Endodermal cell (in vitro differentiated cells): ENCODE data around the gene ATXN3. TPM values are rescaled to one million over a fixed set of nuclear protein-coding genes. Genes with fewer than 3 reads are reported as not detected.

Source experiments
- DNase-seq: peaks from one replicate; pipeline ENCODE4 v3.0.0-alpha.2; 2017
- H3K27ac ChIP-seq: 2 replicates; pipeline ENCODE4 v1.5.1; 2013; ENCODE audit warnings: mild to moderate bottlenecking, low read depth, low read length, moderate library complexity
- H3K27me3 ChIP-seq: 2 replicates; pipeline ENCODE4 v1.6.1; 2013; ENCODE audit warnings: mild to moderate bottlenecking, low read length, moderate library complexity; ENCODE audit not compliant: insufficient read depth, control insufficient read depth, poor library complexity, severe bottlenecking
- H3K36me3 ChIP-seq: 2 replicates; pipeline ENCODE4 v1.7.0; 2013; ENCODE audit warnings: mild to moderate bottlenecking, low read length, moderate library complexity; ENCODE audit not compliant: control insufficient read depth, insufficient read depth
- H3K4me1 ChIP-seq: one replicate; pipeline ENCODE4 v1.7.0; 2013; ENCODE audit warnings: low read length; ENCODE audit not compliant: control insufficient read depth, insufficient read depth
- H3K4me3 ChIP-seq: 2 replicates; pipeline ENCODE4 v1.5.1; 2013; ENCODE audit warnings: mild to moderate bottlenecking, low read length, moderate library complexity
- H3K9ac ChIP-seq: 2 replicates; pipeline ENCODE4 v1.6.1; 2013; ENCODE audit warnings: mild to moderate bottlenecking, low read length, moderate library complexity; ENCODE audit not compliant: poor library complexity, severe bottlenecking; ENCODE audit errors: extremely low read depth
- H3K9me3 ChIP-seq: 2 replicates; pipeline ENCODE4 v1.6.1; 2013; ENCODE audit warnings: mild to moderate bottlenecking, low read length, moderate library complexity; ENCODE audit not compliant: control insufficient read depth
- H3K27ac Mint-ChIP-seq: 2 replicates; pipeline ENCODE4 v1.8.0; 2020; ENCODE audit warnings: mixed read lengths
- H3K27me3 Mint-ChIP-seq: 2 replicates; pipeline ENCODE4 v1.8.0; 2021; ENCODE audit warnings: mild to moderate bottlenecking, mixed read lengths; ENCODE audit not compliant: insufficient read depth
- H3K36me3 Mint-ChIP-seq: 2 replicates; pipeline ENCODE4 v1.8.0; 2020; ENCODE audit warnings: low read depth, mixed read lengths
- H3K4me1 Mint-ChIP-seq: 2 replicates; pipeline ENCODE4 v1.8.0; 2020; ENCODE audit warnings: mixed read lengths
- H3K4me3 Mint-ChIP-seq: 2 replicates; pipeline ENCODE4 v1.8.0; 2020; ENCODE audit warnings: mild to moderate bottlenecking, moderate library complexity, mixed read lengths
- H3K9me3 Mint-ChIP-seq: 2 replicates; pipeline ENCODE4 v1.8.0; 2020; ENCODE audit warnings: mild to moderate bottlenecking, mixed read lengths
- WGBS, 2 experiments: methylation state at CpG; one replicate each; pipeline versions ENCODE4 v1.1.5 to v1.1.7; 2013; ENCODE audit warnings: missing lambda C conversion rate in 2 of 2, mixed read lengths in 1 of 2; ENCODE audit not compliant: insufficient coverage in 1 of 2, insufficient read length in 1 of 2; 5-methylcytosine and 5-hydroxymethylcytosine counted together
- total RNA-seq, 2 donors: library from RNA; stranded (reverse); fragmentation: NEBNext Ultra II Directional in 1 of 2; extraction: Animal tissue kit (Norgen Biotek cat#: 25700) in 1 of 2; gene quantifications; 2 replicates in 1 of 2; 3 replicates in 1 of 2; pipeline ENCODE4 v1.2.1, GENCODE V29; 2021
- TF ChIP-seq, protein P1 (sequence below): fragments of 200-600 bp; sonication (generic); conservative IDR thresholded peaks from 2 replicates; pipeline ENCODE4 v1.5.0; 2021; ENCODE audit warnings: antibody characterized with exemption, mild to moderate bottlenecking

Gene ATXN3
- total RNA-seq, 2 donors from 2014 or later, result 25.7 to 33.2 TPM

DNA sequence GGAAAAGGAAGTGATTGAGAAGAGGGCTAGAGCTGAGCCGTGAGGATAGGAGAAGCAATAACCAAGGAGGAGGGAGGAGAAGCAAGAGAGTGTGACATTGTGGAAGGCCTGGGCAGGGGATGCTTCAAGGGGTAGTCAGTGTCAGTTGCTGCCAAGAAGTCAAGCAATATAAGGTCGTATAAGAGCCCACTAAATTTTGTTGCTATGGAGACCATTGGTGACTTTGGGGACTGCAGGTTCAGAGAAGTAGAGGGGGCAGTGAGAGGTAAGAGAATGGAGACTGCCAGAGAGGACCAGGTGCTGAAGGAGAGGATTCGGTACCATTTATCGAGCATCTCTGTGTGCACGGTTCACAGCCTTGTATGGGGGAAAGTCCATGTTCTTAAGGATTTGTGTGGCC, 3.1 kb upstream of the ATXN3 start:
- Mint-ChIP-seq H3K27ac (no peak overlapping the region), H3K36me3 (no peaks in the 10 kb centered on the region), H3K27me3 (no peaks in the 10 kb centered on the region), H3K4me3 (no peak overlapping the region), H3K4me1 (peaks cover 5% of the 10 kb centered on the region), H3K9me3 (no peaks in the 10 kb centered on the region)
- TF ChIP-seq, protein P1, sequence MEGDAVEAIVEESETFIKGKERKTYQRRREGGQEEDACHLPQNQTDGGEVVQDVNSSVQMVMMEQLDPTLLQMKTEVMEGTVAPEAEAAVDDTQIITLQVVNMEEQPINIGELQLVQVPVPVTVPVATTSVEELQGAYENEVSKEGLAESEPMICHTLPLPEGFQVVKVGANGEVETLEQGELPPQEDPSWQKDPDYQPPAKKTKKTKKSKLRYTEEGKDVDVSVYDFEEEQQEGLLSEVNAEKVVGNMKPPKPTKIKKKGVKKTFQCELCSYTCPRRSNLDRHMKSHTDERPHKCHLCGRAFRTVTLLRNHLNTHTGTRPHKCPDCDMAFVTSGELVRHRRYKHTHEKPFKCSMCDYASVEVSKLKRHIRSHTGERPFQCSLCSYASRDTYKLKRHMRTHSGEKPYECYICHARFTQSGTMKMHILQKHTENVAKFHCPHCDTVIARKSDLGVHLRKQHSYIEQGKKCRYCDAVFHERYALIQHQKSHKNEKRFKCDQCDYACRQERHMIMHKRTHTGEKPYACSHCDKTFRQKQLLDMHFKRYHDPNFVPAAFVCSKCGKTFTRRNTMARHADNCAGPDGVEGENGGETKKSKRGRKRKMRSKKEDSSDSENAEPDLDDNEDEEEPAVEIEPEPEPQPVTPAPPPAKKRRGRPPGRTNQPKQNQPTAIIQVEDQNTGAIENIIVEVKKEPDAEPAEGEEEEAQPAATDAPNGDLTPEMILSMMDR, result no peak
- 92 to 94% methylated on average over 5 of the region's 5 CpGs for WGBS, 2 experiments
- no peak for DNase-seq
- no peaks in the 10 kb centered on the region for H3K4me1 ChIP-seq
- no peaks in the 10 kb centered on the region for H3K36me3 ChIP-seq
- H3K27me3 ChIP-seq, result no peaks in the 10 kb centered on the region
- H3K9me3 ChIP-seq, result no peaks in the 10 kb centered on the region
- H3K27ac ChIP-seq, result no peak overlapping the region
- no peak overlapping the region for H3K4me3 ChIP-seq
- no peak overlapping the region for H3K9ac ChIP-seq

DNA sequence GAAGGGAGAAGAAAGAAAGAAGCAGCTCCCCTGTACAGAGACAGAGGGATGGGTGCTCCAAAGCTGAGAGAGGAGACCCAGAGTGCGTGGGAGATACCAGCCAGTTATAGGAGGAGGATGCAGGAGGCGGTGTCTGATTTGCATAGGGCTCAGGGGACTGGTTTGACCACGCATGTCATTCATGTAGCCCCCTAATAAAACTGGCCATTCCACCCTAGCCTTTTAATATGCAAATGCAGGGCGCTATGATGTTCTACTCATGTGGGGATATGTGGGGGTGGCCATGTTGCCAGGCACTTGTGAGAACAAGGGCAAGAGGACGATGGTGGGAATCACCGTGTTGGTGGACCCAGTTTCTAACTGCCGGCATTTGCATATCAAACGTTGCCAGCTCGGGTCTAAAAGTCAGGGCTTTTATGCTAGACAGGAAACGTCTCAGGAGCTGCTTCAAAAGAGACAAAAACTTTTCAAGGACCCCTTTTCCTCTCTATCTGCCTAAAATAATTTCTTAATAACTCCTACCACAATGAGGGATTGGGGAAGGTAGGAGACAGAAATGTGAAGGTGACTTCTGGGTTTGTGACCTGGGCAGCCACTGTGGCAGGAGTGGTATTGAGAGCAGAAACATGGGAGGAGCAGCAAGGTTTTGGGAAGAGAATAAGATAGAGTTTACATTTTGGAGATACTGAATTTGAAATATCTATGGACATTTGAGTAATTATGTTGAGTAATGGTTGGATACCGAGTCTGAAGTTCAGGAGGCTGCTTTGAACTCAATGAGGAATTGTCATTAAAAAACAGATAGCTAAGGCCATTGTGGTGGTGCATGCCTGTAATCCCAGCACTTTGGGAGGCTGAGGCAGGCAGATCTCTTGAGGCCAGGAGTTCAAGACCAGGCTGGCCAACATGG, 2.2 kb upstream of the ATXN3 start:
- H3K9ac ChIP-seq, result no peak overlapping the region
- Mint-ChIP-seq H3K9me3 (no peaks in the 10 kb centered on the region), H3K27me3 (no peaks in the 10 kb centered on the region), H3K4me1 (peaks cover 5% of the 10 kb centered on the region), H3K27ac (peak overlapping the region; percentile 12), H3K4me3 (peak overlapping the region; percentile 38), H3K36me3 (no peaks in the 10 kb centered on the region)
- H3K4me3 ChIP-seq, result no peak overlapping the region
- TF ChIP-seq, protein P1, result no peak
- no peaks in the 10 kb centered on the region for H3K27me3 ChIP-seq
- H3K36me3 ChIP-seq, result no peaks in the 10 kb centered on the region
- H3K27ac ChIP-seq, result no peak overlapping the region
- H3K9me3 ChIP-seq, result no peaks in the 10 kb centered on the region
- WGBS, 2 experiments, result 39 to 49% methylated on average over 6 to 11 of the region's 11 CpGs
- no peaks in the 10 kb centered on the region for H3K4me1 ChIP-seq
- DNase-seq, result peak; percentile 75

DNA sequence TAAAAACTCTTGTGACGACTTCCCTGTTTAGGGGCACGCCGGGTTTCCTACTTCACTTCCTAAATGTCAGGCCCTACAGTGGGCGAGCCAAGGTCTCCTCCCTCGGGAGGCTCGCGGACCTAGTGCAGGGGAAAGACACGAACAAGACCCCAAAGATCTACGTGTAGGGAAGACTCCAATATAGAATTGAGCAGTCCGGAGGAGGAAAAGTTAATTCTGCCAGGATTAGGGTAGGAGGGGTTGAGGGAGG, 564 bp downstream of the ATXN3 start:
- peak overlapping the region; percentile 53 for H3K9ac ChIP-seq
- H3K27me3 ChIP-seq, result no peaks in the 10 kb centered on the region
- H3K36me3 Mint-ChIP-seq, result no peaks in the 10 kb centered on the region
- no peaks in the 10 kb centered on the region for H3K36me3 ChIP-seq
- H3K9me3 Mint-ChIP-seq, result no peaks in the 10 kb centered on the region
- H3K27me3 Mint-ChIP-seq, result no peaks in the 10 kb centered on the region
- no peaks in the 10 kb centered on the region for H3K9me3 ChIP-seq
- TF ChIP-seq, protein P1, result no peak
- peak; percentile 78 for DNase-seq
- peak overlapping the region; percentile 76 for H3K27ac ChIP-seq
- peaks cover 13% of the 10 kb centered on the region for H3K4me1 Mint-ChIP-seq
- WGBS, 2 experiments, result 0% methylated on average over 4 to 10 of the region's 10 CpGs
- H3K4me3 Mint-ChIP-seq, result peak overlapping the region; percentile 84
- no peaks in the 10 kb centered on the region for H3K4me1 ChIP-seq
- H3K27ac Mint-ChIP-seq, result peak overlapping the region; percentile 80
- peak overlapping the region; percentile 99 for H3K4me3 ChIP-seq
